ENCODE measurements around the gene KLRF1. TPM values are rescaled to one million over a fixed set of nuclear protein-coding genes. Genes with fewer than 3 reads are reported as not detected.

Gene KLRF1
- total and polyA plus RNA-seq, 2 donors (not counting 1 experiment from before 2014, with no cell fraction given), result 1.0 to 1.7 TPM

GRCh38 chr12:9866860-9867269 lies 39.6 kb downstream of the KLRF1 start:
- peak overlapping the region; percentile 75 for H3K4me2 ChIP-seq (replicated peaks; ENCODE audit: low read depth, low read length, poor library complexity, severe bottlenecking)
- H3K27ac Mint-ChIP-seq, result peak overlapping the region; percentile 81
- CTCF ChIA-PET, result interaction anchor here (0.9 to 4.3 kb wide), 5 partner anchors 53 to 325 kb away, joined by 3 to 14 read pairs (median 4); no protein-coding TSS in a partner anchor

More at GRCh38 chr12:9866860-9867269, 39.6 kb downstream of the KLRF1 start:
- Histone ChIP-seq H3K36me3 (replicated peaks in 1 of 2; ENCODE audit: control extremely low read depth in 1 of 2, control insufficient read depth in 1 of 2, extremely low read depth in 1 of 2, insufficient read depth in 2 of 2, low read length in 1 of 2) (no peaks in the 10 kb centered on the region), H3K27ac (ENCODE audit: low read length in 2 of 2) (peak overlapping the region; percentile 59 to 90), H3K27me3 (replicated peaks in 1 of 4; ENCODE audit: control extremely low read depth in 1 of 4, control insufficient read depth in 3 of 4, insufficient read depth in 4 of 4, low read length in 3 of 4) (no peaks in the 10 kb centered on the region), H3K9me3 (ENCODE audit: control extremely low read depth in 1 of 3, control insufficient read depth in 2 of 3, insufficient read depth in 1 of 3, low read length in 2 of 3) (peaks cover 0 to 10% (median 0%) of the 10 kb centered on the region in 3 donors), H3K9ac (ENCODE audit: low read length) (peak overlapping the region; percentile 69), H4K20me1 (ENCODE audit: control insufficient read depth, insufficient read depth, low read length, poor library complexity, severe bottlenecking) (peaks cover 17% of the 10 kb centered on the region), H3K4me1 (ENCODE audit: control insufficient read depth in 2 of 2, insufficient read depth in 2 of 2, low read length in 2 of 2) (peaks cover 10 to 19% of the 10 kb centered on the region in 2 donors), H2AFZ (ENCODE audit: insufficient read depth, low read depth, low read length, poor library complexity, severe bottlenecking) (no peak overlapping the region), H3K79me2 (ENCODE audit: control insufficient read depth, insufficient read depth, low read length) (peaks cover 83% of the 10 kb centered on the region), H3K4me3 (ENCODE audit: control extremely low read depth in 1 of 5, extremely low read depth in 1 of 5, insufficient read depth in 1 of 5, low read depth in 2 of 5, low read length in 4 of 5) (peak overlapping the region; percentile 33 to 97 (median 60))
- Mint-ChIP-seq H3K9me3 (ENCODE audit: insufficient read depth) (peaks cover 11% of the 10 kb centered on the region), H3K27me3 (no peaks in the 10 kb centered on the region), H3K4me1 (peaks cover 47% of the 10 kb centered on the region), H3K4me3 (peak overlapping the region; percentile 90)
- intact Hi-C loops (cut with micrococcal nuclease), result loop anchor here (2.0 to 10.0 kb wide), 5 partner anchors 55 to 745 kb away; partner anchors contain the start of gene MAGOHB
- TF ChIP-seq CTCF (IDR thresholded peaks at IDR 0.05), result no peak
- TF ChIP-seq EZH2 (IDR thresholded peaks at IDR 0.05; ENCODE audit: borderline replicate concordance, insufficient read depth, low read depth, low read length, poor library complexity, severe bottlenecking), result no peak
- POLR2A ChIA-PET, result no interaction called here
- DNase-seq, result peak; percentile 43
- ATAC-seq (ENCODE audit: low read depth), result no peak
- 3% methylated on average over 3 of the region's 4 CpGs for WGBS (ENCODE audit: insufficient coverage)

Data from B cell (primary cell).